ENCODE data around the gene NUP98.
"Not testable (repeated sequence)": the region's sequence is repeated elsewhere in the genome, so short reads cannot be mapped to it uniquely, and the experiment has no call there.

Gene NUP98

DNA sequence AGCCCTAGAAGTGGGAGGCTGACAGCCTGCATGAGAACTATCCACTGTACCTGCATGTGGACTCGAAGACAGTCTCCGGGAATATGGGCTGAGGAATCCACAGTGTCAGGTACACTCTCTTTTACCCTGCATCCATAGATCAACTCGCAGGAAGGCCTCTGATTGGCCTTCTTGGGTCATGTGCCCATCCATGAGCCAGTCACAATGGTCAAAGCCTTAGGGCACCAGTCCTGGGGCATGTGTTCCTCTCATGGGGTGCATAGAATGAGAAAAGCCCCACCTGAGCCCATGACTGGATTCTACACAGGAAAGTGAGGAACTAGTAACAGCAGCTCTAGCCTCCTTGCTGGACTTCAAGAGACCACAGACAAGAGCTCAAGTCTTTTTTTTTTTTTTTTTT is 141.8 kb downstream of the NUP98 start:
- Mint-ChIP-seq H3K36me3 (no peaks in the 10 kb centered on the region), H3K9me3 (no peaks in the 10 kb centered on the region), H3K27me3 (peaks cover 14% of the 10 kb centered on the region), H3K4me3 (no peak overlapping the region), H3K27ac (no peak overlapping the region), H3K4me1 (no peaks in the 10 kb centered on the region)
- no peak for ATAC-seq (ENCODE audit: low read depth)
- DNase-seq (ENCODE audit: low spot score in 2 of 2), result no peak

DNA sequence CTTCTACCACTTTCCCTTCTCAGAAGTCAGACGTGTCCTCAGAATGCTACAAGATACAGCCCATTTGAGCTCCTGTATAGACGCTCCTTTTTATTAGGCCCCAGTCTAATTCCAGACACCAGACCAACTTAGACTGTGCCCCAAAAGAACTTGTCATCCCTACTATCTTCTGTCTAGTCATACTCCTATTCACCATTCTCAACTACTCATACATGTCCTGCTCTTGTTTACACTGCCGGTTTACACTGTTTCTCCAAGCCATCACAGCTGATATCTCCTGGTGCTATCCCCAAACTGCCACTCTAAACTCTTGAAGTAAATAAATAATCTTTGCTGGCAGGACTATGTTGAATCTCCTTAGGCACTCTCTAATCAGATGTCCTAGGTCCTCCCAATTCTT is 144.8 kb downstream of the NUP98 start:
- H3K9me3 Mint-ChIP-seq; H3K27ac Mint-ChIP-seq; H3K4me1 Mint-ChIP-seq; ATAC-seq (ENCODE audit: low read depth); DNase-seq (ENCODE audit: low spot score in 2 of 2); H3K36me3 Mint-ChIP-seq; H3K4me3 Mint-ChIP-seq: not testable (repeated sequence)
- peaks cover 24% of the 10 kb centered on the region for H3K27me3 Mint-ChIP-seq

DNA sequence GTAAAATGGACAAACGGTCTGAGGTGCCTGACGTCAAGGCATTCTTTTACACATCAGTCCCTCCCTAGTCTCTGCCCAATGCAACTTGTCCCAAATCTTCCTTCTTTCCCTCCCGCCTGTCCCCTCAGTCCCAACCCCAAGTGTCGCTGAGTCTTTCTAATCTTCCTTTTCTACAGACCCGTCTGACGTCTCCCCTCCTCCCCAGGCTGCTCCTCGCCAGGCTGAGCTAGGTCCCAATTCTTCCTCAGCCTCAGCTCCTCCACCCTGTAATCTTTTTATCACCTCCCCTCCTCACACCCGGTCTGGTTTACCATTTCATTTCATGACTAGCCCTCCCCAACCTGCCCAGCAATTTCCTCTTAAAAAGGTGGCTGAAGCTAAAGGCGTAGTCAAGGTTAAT is 148.0 kb downstream of the NUP98 start:
- not testable (repeated sequence) for DNase-seq (ENCODE audit: low spot score in 2 of 2); H3K4me3 Mint-ChIP-seq; H3K9me3 Mint-ChIP-seq; H3K36me3 Mint-ChIP-seq; H3K27ac Mint-ChIP-seq; H3K4me1 Mint-ChIP-seq; ATAC-seq (ENCODE audit: low read depth)
- peaks cover 36% of the 10 kb centered on the region for H3K27me3 Mint-ChIP-seq

DNA sequence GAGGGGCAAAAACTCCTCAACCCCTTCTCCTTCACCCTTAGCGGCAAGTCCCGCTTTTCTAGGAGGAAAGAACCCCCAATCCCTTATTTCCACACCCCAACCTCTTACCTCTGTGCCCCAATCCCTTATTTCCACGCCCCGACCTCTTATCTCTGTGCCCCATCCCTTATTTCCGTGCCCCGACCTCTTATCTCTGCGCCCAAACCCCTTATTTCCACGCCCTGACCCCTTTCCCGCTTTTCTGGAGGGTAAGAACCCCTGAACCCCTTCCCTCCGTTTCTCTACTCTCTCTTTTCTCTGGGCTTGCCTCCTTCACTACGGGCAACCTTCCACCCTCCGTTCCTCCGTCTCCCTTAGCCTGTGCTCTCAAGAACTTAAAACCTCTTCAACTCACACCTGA is 148.5 kb downstream of the NUP98 start:
- not testable (repeated sequence) for H3K27ac Mint-ChIP-seq; ATAC-seq (ENCODE audit: low read depth)
- peaks cover 37% of the 10 kb centered on the region for H3K27me3 Mint-ChIP-seq

DNA sequence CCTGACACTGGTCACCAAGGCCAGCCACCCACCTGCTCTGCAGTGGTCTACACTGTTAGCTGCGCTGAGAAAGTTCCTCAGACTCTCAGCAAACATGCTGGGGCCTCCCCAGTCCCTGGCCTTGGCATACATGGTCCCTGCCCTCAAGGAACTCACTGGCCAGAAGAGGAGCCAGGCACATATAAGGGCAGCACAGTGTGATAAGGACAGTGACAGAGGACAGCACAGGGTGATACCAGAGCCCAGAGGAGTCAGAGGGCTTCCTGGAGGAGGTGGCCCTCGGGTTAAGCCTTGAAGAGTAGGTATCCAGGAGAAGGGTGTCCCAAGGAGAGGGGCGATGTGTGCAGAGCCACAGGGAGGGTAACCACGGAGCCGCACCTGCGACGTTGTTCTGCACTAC is 151.8 kb downstream of the NUP98 start:
- Mint-ChIP-seq H3K9me3 (no peaks in the 10 kb centered on the region), H3K27ac (no peak overlapping the region), H3K27me3 (peaks cover 33% of the 10 kb centered on the region), H3K4me1 (peaks cover 3% of the 10 kb centered on the region), H3K4me3 (no peak overlapping the region), H3K36me3 (no peaks in the 10 kb centered on the region)
- no peak for ATAC-seq (ENCODE audit: low read depth)
- DNase-seq (ENCODE audit: low spot score in 2 of 2), result no peak

More for the DNA sequence above, 148.5 kb downstream of the NUP98 start:
- DNase-seq (ENCODE audit: low spot score in 2 of 2); H3K4me3 Mint-ChIP-seq; H3K4me1 Mint-ChIP-seq; H3K9me3 Mint-ChIP-seq; H3K36me3 Mint-ChIP-seq: not testable (repeated sequence)

DNA sequence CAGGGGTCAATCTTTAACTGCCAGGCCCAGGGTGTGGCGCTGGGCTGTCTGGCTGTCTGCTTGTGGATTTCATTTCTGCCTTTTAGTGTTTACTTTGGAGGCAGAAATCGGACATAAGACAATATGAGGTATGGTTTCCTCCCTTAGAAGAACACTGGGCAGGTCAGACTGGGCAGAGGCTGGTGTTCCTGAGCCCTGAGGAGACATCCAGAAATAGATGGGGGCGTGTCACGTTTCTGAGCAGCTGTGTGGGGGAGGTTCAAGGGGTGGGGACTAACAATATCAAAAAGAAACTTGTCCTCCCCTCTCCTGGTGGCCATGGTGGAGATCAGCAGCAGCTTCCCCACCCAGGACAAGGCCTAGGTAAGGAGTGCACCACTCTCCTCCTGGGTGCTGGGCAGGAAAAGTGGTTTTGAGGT is 152.5 kb downstream of the NUP98 start, which contains the start of gene ART1:
TSS of gene ART1 (plus strand) at position 312 of the 419 bp plus-strand sequence. CDS start 14,086 bp downstream, outside the sequence.
- H3K4me1 Mint-ChIP-seq, result peaks cover 3% of the 10 kb centered on the region
- no peak within 1 kb of the TSS for H3K27ac Mint-ChIP-seq
- H3K4me3 Mint-ChIP-seq, result no peak within 1 kb of the TSS
- H3K27me3 Mint-ChIP-seq, result peaks cover 31% of the 10 kb centered on the region
- ATAC-seq (ENCODE audit: low read depth) (no peak), DNase-seq (ENCODE audit: low spot score in 2 of 2) (no peak)
- H3K9me3 Mint-ChIP-seq, result no peaks in the 10 kb centered on the region
- H3K36me3 Mint-ChIP-seq, result no peaks in the 10 kb centered on the region

DNA sequence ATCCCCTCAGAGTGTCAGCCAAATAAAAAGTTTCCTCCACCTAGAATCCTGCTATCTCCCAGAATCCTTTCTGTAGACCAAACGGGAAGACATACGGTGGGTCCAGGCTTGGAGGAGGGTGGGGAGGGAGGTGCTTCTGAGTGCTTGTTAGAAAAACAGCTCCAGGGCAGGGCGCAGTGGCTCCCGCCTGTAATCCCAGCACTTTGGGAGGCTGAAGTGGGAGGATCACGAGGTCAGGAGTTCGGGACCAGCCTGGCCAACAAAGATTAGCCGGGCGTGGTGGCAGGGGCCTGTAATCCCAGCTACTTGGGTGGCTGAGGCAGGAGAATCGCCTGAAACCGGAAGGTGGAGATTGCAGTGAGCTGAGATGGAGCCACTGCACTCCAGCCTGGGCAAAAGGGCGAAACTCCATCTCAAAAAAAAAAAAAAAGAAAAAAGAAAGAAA is 154.2 kb downstream of the NUP98 start:
- H3K4me1 Mint-ChIP-seq; ATAC-seq (ENCODE audit: low read depth); H3K27ac Mint-ChIP-seq; H3K9me3 Mint-ChIP-seq; H3K36me3 Mint-ChIP-seq; H3K4me3 Mint-ChIP-seq; DNase-seq (ENCODE audit: low spot score in 2 of 2): not testable (repeated sequence)
- peaks cover 25% of the 10 kb centered on the region for H3K27me3 Mint-ChIP-seq

DNA sequence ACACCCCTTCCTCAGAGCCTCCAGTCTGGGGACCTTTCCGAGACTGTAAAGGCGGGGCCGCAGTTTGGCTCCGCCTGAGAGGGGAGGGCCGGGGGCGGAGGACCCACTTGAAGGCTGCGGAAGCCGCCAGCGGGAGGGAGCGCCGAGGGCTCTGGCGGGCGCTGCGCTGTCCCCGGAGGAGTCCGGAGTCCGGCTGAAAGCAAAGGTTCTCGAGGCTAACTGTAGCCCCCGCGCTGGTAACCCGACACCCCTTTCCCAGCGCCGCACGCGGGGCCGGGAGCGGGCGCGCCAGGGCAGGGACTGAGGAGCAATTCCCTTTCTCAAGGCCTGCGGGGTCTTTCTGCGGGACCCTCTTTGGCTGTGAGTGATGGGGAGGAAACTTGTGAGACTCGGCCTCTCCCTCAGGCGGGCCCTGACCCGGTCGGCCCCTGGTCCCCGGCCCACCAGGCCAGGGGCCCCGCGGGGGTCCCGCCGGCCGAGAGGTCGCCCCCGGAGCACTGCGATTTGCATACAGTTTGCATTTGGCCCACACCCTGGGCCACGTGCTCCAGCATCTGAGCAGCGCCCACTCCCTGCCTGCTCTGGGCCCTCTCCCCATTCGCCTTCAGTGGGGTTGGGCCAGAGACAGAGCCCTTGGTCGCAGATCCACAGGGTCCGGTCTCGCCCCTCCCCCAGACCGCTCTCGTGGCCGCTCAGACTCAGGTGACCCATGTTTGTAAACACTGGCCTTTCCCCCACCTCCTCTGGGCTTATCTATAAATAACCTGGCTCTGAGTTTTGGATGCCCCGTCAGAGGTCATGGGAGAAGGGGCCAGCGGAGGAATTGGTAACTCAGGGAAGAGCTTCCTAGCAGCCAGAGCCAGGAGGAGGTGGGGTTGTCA is 155.0 kb downstream of the NUP98 start:
- ATAC-seq (ENCODE audit: low read depth), result peak; percentile 87
- Mint-ChIP-seq H3K9me3 (no peaks in the 10 kb centered on the region), H3K36me3 (no peaks in the 10 kb centered on the region), H3K4me3 (peak overlapping the region; percentile 68), H3K27ac (no peak overlapping the region), H3K27me3 (peaks cover 24% of the 10 kb centered on the region), H3K4me1 (peaks cover 3% of the 10 kb centered on the region)
- peak; percentile 18 to 30 for DNase-seq (ENCODE audit: low spot score in 2 of 2)

DNA sequence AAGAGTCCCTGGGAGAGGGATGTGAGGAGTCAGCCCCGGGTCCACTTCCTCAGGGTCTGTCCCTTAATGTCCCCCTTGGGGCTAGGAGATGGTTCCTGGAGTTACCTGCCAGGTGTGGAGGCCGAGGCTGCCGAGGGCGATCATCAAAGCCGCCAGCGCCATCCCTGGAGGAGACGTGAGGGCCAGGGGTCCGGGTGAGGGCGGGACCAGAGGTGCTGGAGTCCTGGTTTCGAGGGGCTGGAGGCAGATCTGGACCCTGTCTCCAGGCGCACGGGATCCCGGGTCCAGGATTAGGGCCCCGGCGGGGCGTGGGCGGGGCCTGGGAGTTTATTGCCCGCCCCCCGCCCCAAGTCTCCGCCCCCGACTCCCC is 155.7 kb downstream of the NUP98 start, which contains the start of gene ART5:
TSS of gene ART5 (minus strand) at position 292 of the 370 bp plus-strand sequence. CDS start at position 162, 130 bp downstream.
- H3K27ac Mint-ChIP-seq, result no peak within 1 kb of the TSS
- DNase-seq (ENCODE audit: low spot score in 2 of 2), result no peak
- H3K9me3 Mint-ChIP-seq, result no peaks in the 10 kb centered on the region
- H3K4me1 Mint-ChIP-seq, result peaks cover 3% of the 10 kb centered on the region
- H3K4me3 Mint-ChIP-seq, result peak within 1 kb of the TSS; percentile 68
- peaks cover 23% of the 10 kb centered on the region for H3K27me3 Mint-ChIP-seq
- no peaks in the 10 kb centered on the region for H3K36me3 Mint-ChIP-seq
- ATAC-seq (ENCODE audit: low read depth), result no peak

DNA sequence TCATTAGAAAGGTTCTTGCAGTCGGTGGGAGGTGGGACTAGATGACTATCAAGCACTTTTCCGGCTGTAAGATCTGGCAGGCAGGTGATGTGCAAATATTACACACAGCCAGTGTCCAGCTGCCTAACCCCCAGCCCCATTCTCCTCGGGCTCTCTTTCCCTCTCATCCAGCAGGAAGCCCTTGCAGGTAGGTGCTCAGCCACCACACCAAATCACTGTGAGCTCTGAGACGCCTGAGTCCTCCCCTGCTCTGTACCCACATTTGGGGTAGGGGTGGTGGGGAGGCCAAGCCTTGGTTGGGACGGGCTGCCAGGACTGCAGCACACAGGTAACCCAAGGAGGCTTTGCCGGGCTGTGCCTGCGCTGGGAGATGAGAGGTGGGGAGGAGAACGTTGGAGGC is 156.2 kb downstream of the NUP98 start:
- DNase-seq (ENCODE audit: low spot score in 2 of 2) (no peak), ATAC-seq (ENCODE audit: low read depth) (no peak)
- H3K4me1 Mint-ChIP-seq, result peaks cover 3% of the 10 kb centered on the region
- peaks cover 26% of the 10 kb centered on the region for H3K27me3 Mint-ChIP-seq
- H3K27ac Mint-ChIP-seq, result no peak overlapping the region
- peak overlapping the region; percentile 62 for H3K4me3 Mint-ChIP-seq
- no peaks in the 10 kb centered on the region for H3K36me3 Mint-ChIP-seq
- H3K9me3 Mint-ChIP-seq, result no peaks in the 10 kb centered on the region

DNA sequence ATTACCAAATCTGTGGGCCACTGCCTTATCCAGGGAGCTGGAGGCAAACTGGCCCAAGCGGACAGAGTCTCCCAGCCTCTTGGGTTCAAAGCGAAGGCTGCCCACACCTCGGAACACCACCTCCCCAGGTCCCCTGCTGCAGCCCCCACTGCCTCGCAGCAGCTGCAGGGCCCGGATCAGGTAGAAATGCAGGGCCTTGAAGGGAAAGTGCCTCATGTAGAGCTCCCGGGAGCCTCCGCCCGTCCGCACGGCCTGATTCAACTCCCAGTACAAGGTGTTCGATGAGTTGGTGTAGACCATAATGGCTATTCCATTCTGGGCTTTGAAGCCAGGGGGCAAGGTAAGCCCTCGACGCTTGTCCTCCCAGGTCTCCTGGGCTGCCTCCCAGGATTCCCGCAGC is 157.5 kb downstream of the NUP98 start:
- no peak overlapping the region for H3K27ac Mint-ChIP-seq
- peaks cover 3% of the 10 kb centered on the region for H3K4me1 Mint-ChIP-seq
- ATAC-seq (ENCODE audit: low read depth) (no peak), DNase-seq (ENCODE audit: low spot score in 2 of 2) (no peak)
- H3K36me3 Mint-ChIP-seq, result no peaks in the 10 kb centered on the region
- no peaks in the 10 kb centered on the region for H3K9me3 Mint-ChIP-seq
- no peak overlapping the region for H3K4me3 Mint-ChIP-seq
- H3K27me3 Mint-ChIP-seq, result peaks cover 19% of the 10 kb centered on the region

DNA sequence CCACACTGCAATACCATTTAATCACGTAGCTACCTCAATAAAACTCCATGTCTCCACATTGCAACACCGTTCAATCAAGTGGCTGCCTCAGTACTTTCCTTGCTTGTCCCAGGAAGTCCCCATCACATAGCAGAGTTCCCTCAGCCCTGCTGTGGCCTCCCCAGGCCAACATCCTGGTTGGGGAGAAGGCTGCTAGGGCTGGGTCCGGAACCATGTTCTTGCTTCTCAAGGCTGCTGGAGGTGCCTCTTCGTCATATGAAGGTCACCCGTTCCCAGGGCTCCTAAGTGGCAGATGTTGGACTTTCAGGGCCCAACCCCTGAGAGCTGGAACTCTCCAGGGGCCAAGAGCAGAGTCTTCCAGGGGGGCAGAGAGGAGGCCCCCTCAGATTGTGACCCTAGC is 158.8 kb downstream of the NUP98 start:
- no peak overlapping the region for H3K27ac Mint-ChIP-seq
- H3K27me3 Mint-ChIP-seq, result peaks cover 18% of the 10 kb centered on the region
- no peaks in the 10 kb centered on the region for H3K9me3 Mint-ChIP-seq
- ATAC-seq (ENCODE audit: low read depth) (no peak), DNase-seq (ENCODE audit: low spot score in 2 of 2) (no peak)
- peaks cover 3% of the 10 kb centered on the region for H3K4me1 Mint-ChIP-seq
- H3K36me3 Mint-ChIP-seq, result no peaks in the 10 kb centered on the region
- H3K4me3 Mint-ChIP-seq, result no peak overlapping the region

DNA sequence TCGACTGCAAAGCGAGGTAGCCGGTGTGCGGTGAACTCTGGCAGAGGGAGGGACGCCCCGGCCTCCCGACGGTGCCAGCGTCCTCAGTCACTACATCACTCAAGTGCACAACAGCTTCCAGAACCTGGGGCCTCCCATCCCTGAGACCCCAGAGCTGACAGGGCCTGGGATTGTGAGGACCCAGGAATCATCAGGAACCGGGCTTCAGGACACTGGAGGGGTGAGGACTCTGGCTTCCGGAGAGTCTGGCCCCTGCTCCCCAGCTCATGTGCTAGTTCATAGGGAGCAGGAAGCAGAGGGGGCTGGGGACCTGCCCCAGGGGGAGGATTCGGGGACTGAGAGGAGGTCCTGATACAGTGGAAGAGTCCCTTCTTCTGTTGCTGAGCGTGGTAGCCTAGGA is 160.2 kb downstream of the NUP98 start:
- no peak overlapping the region for H3K4me3 Mint-ChIP-seq
- peaks cover 21% of the 10 kb centered on the region for H3K27me3 Mint-ChIP-seq
- H3K27ac Mint-ChIP-seq, result no peak overlapping the region

DNA sequence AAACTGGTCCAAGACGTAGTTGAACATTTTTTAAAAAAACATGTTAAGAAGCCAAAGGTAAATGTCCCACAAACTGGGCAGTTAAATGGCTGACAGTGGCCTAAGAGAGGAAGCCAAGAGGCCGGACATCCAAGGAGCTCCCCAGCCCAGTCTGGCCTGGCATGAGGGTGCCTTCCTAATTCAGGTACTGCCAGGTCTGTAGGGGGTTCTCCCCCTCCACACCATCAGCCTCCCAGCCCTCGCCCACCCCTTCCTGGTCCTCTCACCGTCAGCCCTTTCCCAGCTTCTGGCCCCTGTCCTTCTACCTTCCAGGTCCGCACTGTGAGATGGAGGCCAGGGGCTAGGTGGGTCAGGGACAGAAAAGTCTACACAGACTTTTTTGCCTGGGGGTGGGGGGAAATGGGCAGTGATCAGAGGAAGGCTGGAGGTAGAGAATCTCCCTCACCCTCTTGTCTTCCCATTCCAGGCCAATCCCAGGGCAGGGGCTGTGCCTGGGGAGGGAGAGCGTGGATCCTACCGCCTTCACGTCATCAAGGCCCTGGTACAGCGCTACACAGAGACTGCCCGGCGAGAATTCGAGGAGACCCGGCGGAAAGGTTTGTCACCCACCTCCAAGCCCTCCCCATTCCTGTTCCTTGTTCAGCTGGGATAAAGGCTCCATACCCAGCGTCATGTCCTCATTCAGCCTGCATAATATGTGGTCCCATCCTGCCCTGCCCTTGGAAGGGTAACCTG is 161.5 kb downstream of the NUP98 start:
- no peak for DNase-seq (ENCODE audit: low spot score in 2 of 2)
- no peaks in the 10 kb centered on the region for H3K9me3 Mint-ChIP-seq
- peaks cover 17% of the 10 kb centered on the region for H3K27me3 Mint-ChIP-seq
- ATAC-seq (ENCODE audit: low read depth), result no peak
- no peak overlapping the region for H3K27ac Mint-ChIP-seq
- no peaks in the 10 kb centered on the region for H3K36me3 Mint-ChIP-seq
- no peaks in the 10 kb centered on the region for H3K4me1 Mint-ChIP-seq
- no peak overlapping the region for H3K4me3 Mint-ChIP-seq

More for the DNA sequence above, 160.2 kb downstream of the NUP98 start:
- DNase-seq (ENCODE audit: low spot score in 2 of 2) (no peak), ATAC-seq (ENCODE audit: low read depth) (no peak)
- Mint-ChIP-seq H3K36me3 (no peaks in the 10 kb centered on the region), H3K9me3 (no peaks in the 10 kb centered on the region), H3K4me1 (peaks cover 3% of the 10 kb centered on the region)
